GM23338 (cell line): ENCODE measurements around the gene PTPN22. TPM values are rescaled to one million over a fixed set of nuclear protein-coding genes. Genes with fewer than 3 reads are reported as not detected.

Source experiments
- ATAC-seq: fragments of 200-7000 bp; cut with Tn5 transposase; 3 replicates; pipeline ENCODE4 v1.9.1; 2020
- DNase-seq: peaks from one replicate; pipeline ENCODE4 v3.0.0-alpha.2; 2015; ENCODE audit warnings: low spot score
- H2AFZ ChIP-seq: fragments of 200-600 bp; sonication (generic); 2 replicates; pipeline ENCODE4 v1.8.0; 2016; ENCODE audit warnings: antibody characterized with exemption, mild to moderate bottlenecking, moderate library complexity
- H3F3A ChIP-seq: fragments of 200-600 bp; sonication (generic); replicated peaks from 2 replicates; pipeline ENCODE4 v1.8.0; 2017; ENCODE audit warnings: antibody characterized with exemption, mixed run types, low read depth
- H3K27ac ChIP-seq: fragments of 200-600 bp; sonication (generic); 2 replicates; pipeline ENCODE4 v1.6.1; 2016; ENCODE audit warnings: low read depth
- H3K27me3 ChIP-seq: fragments of 200-600 bp; sonication (generic); 2 replicates; pipeline ENCODE4 v1.8.0; 2016; ENCODE audit warnings: mild to moderate bottlenecking, mixed run types, moderate library complexity; ENCODE audit not compliant: insufficient read depth
- H3K36me3 ChIP-seq: fragments of 200-600 bp; sonication (generic); 2 replicates; pipeline ENCODE4 v1.8.0; 2016; ENCODE audit warnings: mild to moderate bottlenecking; ENCODE audit not compliant: insufficient read depth
- H3K4me1 ChIP-seq: fragments of 200-600 bp; sonication (generic); 2 replicates; pipeline ENCODE4 v1.8.0; 2016; ENCODE audit warnings: mild to moderate bottlenecking, moderate library complexity; ENCODE audit not compliant: insufficient read depth
- H3K4me2 ChIP-seq: fragments of 200-600 bp; sonication (generic); 2 replicates; pipeline ENCODE4 v1.7.1; 2017; ENCODE audit warnings: mixed run types
- H3K4me3 ChIP-seq: fragments of 200-600 bp; sonication (generic); 2 replicates; pipeline ENCODE4 v1.6.1; 2016; ENCODE audit warnings: mixed run types
- H3K79me2 ChIP-seq: fragments of 200-600 bp; sonication (generic); replicated peaks from 2 replicates; pipeline ENCODE4 v1.8.0; 2017; ENCODE audit warnings: mild to moderate bottlenecking; ENCODE audit not compliant: insufficient read depth
- H3K9me2 ChIP-seq: fragments of 200-600 bp; sonication (generic); 2 replicates; pipeline ENCODE4 v1.8.0; 2017; ENCODE audit not compliant: insufficient read depth
- H4K20me1 ChIP-seq: fragments of 200-600 bp; sonication (generic); replicated peaks from 2 replicates; pipeline ENCODE4 v1.8.0; 2017; ENCODE audit warnings: mild to moderate bottlenecking; ENCODE audit not compliant: insufficient read depth
- H3K27ac Mint-ChIP-seq: 2 replicates; pipeline ENCODE4 v1.8.0; 2020; ENCODE audit warnings: inconsistent platforms, mild to moderate bottlenecking, moderate library complexity, mixed read lengths
- H3K27me3 Mint-ChIP-seq: 3 replicates; pipeline ENCODE4 v1.8.0; 2022; ENCODE audit warnings: low read depth, mild to moderate bottlenecking, moderate library complexity, mixed read lengths, inconsistent platforms; ENCODE audit not compliant: insufficient read depth, poor library complexity
- H3K36me3 Mint-ChIP-seq: 3 replicates; pipeline ENCODE4 v1.8.0; 2021; ENCODE audit warnings: low read depth, mild to moderate bottlenecking, inconsistent platforms, moderate library complexity, mixed read lengths
- H3K4me1 Mint-ChIP-seq: 3 replicates; pipeline ENCODE4 v1.8.0; 2020; ENCODE audit warnings: mild to moderate bottlenecking, inconsistent platforms, mixed read lengths
- H3K4me3 Mint-ChIP-seq: 3 replicates; pipeline ENCODE4 v1.8.0; 2021; ENCODE audit warnings: moderate library complexity, mild to moderate bottlenecking, inconsistent platforms, mixed read lengths
- H3K9me3 Mint-ChIP-seq: 3 replicates; pipeline ENCODE4 v1.8.0; 2020; ENCODE audit warnings: moderate library complexity, mild to moderate bottlenecking, inconsistent platforms, mixed read lengths
- CREB1 ChIP-seq: fragments of 250-450 bp; sonication (Bioruptor Pico); IDR thresholded peaks from 2 replicates; pipeline ENCODE4 v1.5.0; 2020; ENCODE audit warnings: low read depth, mild to moderate bottlenecking, moderate library complexity
- EZH2 ChIP-seq: fragments of 200-600 bp; sonication (generic); IDR thresholded peaks from one replicate; pipeline ENCODE4 v1.8.0; 2017; ENCODE audit warnings: antibody characterized with exemption, mild to moderate bottlenecking, low read depth; ENCODE audit not compliant: unreplicated experiment
- JUNB ChIP-seq: IDR thresholded peaks from one replicate; pipeline ENCODE4 v1.6.1; 2016; ENCODE audit warnings: antibody characterized with exemption; ENCODE audit not compliant: unreplicated experiment
- NANOG ChIP-seq: IDR thresholded peaks from 2 replicates; pipeline ENCODE4 v1.6.1; 2016; ENCODE audit warnings: antibody characterized with exemption, borderline replicate concordance
- POLR2AphosphoS5 ChIP-seq: IDR thresholded peaks from 2 replicates; pipeline ENCODE4 v1.6.1; 2016; ENCODE audit warnings: antibody characterized with exemption, low read depth
- REST ChIP-seq: IDR thresholded peaks from one replicate; pipeline ENCODE4 v1.6.1; 2018; ENCODE audit warnings: antibody characterized with exemption; ENCODE audit not compliant: unreplicated experiment
- STAT1 ChIP-seq: IDR thresholded peaks from one replicate; pipeline ENCODE4 v1.6.1; 2016; ENCODE audit warnings: antibody characterized with exemption; ENCODE audit not compliant: unreplicated experiment
- ZNF331 ChIP-seq: fragments of 250-450 bp; sonication (Bioruptor Pico); IDR thresholded peaks from 2 replicates; pipeline ENCODE4 v1.5.0; 2020; ENCODE audit warnings: low read depth, mild to moderate bottlenecking, moderate library complexity
- ZNF462 ChIP-seq: fragments of 250-450 bp; sonication (Bioruptor Pico); IDR thresholded peaks from 2 replicates; pipeline ENCODE4 v1.5.0; 2020; ENCODE audit warnings: mild to moderate bottlenecking, moderate library complexity
- polyA plus RNA-seq: library from polyadenylated mRNA; unstranded; fragments of >200 nt; fragmentation: Nextera tagmentation; extraction: Ambion mirVana; gene quantifications from 2 replicates; pipeline ENCODE4 v1.2.1, GENCODE V29; 2016
- total RNA-seq: library from RNA; depleted of rRNA; stranded (reverse); fragments of >200 nt; shearing (Covaris generic); gene quantifications from 2 replicates; pipeline ENCODE4 v1.2.3, GENCODE V29; 2014
- TF ChIP-seq, protein P1 (sequence below), 2 experiments: fragments of 200-600 bp in 1 of 2; sonication (generic) in 1 of 2; conservative IDR thresholded peaks; 2 replicates each; pipeline versions ENCODE4 v1.5.1 to v1.6.1; 2016 to 2017; ENCODE audit warnings: antibody characterized with exemption in 2 of 2, low read depth in 2 of 2, mild to moderate bottlenecking in 2 of 2, moderate library complexity in 1 of 2
- TF ChIP-seq, protein P2 (sequence below): IDR thresholded peaks from 2 replicates; pipeline ENCODE4 v1.6.1; 2016; ENCODE audit warnings: antibody characterized with exemption

Gene PTPN22
- total and polyA plus RNA-seq, 2 experiments from 2014 or later = 0.08 TPM; not detected in 1

DNA sequence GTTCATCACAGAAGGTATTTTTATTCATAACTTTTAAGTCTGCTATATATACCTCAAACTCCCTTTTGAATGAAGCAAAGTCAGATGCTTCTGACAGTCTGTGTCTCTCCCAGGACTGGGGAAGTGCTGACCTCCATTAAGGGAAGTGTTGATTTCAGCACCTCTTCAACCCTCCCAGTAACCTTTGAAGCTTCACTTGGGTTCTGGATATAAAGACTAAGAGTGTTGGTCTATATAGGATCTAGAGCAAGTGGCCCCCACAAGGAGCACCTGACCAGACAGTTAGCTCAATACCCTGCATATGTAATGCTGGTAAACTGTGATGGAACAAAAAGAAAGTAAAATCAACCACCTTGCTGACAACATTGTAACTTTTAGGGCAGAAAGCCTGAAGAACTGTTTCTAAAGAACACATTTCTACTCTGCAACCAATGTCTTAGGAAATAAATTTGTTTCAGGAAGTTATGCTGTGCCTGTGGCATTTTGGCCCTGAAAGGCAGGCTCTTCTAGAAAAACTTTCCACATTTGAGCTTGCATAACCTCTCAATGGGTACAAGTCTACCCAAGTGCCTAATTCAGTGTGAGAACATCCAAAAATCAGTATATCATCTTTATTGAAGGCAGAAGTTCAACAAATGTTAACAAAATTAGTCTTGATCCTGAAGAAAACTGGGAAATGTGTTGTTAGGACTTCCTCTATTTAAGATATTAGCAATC lies 865 bp upstream of the PTPN22 start (continued):
- TF ChIP-seq, protein P1, sequence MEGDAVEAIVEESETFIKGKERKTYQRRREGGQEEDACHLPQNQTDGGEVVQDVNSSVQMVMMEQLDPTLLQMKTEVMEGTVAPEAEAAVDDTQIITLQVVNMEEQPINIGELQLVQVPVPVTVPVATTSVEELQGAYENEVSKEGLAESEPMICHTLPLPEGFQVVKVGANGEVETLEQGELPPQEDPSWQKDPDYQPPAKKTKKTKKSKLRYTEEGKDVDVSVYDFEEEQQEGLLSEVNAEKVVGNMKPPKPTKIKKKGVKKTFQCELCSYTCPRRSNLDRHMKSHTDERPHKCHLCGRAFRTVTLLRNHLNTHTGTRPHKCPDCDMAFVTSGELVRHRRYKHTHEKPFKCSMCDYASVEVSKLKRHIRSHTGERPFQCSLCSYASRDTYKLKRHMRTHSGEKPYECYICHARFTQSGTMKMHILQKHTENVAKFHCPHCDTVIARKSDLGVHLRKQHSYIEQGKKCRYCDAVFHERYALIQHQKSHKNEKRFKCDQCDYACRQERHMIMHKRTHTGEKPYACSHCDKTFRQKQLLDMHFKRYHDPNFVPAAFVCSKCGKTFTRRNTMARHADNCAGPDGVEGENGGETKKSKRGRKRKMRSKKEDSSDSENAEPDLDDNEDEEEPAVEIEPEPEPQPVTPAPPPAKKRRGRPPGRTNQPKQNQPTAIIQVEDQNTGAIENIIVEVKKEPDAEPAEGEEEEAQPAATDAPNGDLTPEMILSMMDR (conservative IDR thresholded peaks at IDR 0.05; ENCODE audit: low read depth in 2 of 2) = no peak
- TF ChIP-seq, protein P2, sequence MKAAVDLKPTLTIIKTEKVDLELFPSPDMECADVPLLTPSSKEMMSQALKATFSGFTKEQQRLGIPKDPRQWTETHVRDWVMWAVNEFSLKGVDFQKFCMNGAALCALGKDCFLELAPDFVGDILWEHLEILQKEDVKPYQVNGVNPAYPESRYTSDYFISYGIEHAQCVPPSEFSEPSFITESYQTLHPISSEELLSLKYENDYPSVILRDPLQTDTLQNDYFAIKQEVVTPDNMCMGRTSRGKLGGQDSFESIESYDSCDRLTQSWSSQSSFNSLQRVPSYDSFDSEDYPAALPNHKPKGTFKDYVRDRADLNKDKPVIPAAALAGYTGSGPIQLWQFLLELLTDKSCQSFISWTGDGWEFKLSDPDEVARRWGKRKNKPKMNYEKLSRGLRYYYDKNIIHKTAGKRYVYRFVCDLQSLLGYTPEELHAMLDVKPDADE = no peak

DNA sequence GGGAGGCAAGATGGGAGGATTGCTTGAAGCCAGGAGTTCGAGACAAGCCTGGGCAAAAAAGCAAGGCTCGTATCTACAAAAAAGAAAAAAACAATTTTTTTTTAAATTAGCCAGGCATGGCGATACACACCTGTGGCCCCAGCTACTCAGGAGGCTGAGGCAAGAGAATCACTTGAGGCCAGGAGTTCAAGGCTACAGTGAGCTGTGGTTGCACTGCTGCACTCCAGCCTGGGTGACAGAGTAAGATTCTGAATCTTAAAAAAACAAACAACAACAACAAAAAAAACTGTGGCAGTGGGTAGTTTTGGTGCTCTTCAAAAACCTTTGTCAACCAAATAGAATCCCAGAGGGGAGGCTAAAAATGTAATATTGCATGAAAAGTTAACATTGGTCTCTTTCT lies 734 bp downstream of the PTPN22 start:
- H3K4me3 Mint-ChIP-seq = no peak overlapping the region
- no peaks in the 10 kb centered on the region for H3K4me1 ChIP-seq
- DNase-seq (no peak), ATAC-seq (no peak)
- H3K4me1 Mint-ChIP-seq = peaks cover 5% of the 10 kb centered on the region; the same call in 2 of the 3 replicates
- H3K4me3 ChIP-seq = no peak overlapping the region
- no peak overlapping the region for H3K4me2 ChIP-seq
- no peaks in the 10 kb centered on the region for H3F3A ChIP-seq
- no peaks in the 10 kb centered on the region for H3K36me3 ChIP-seq
- no peaks in the 10 kb centered on the region for H3K36me3 Mint-ChIP-seq
- no peak overlapping the region for H3K27ac Mint-ChIP-seq
- no peaks in the 10 kb centered on the region for H3K79me2 ChIP-seq
- no peak overlapping the region for H3K27ac ChIP-seq
- no peaks in the 10 kb centered on the region for H4K20me1 ChIP-seq
- no peak overlapping the region for H2AFZ ChIP-seq
- no peaks in the 10 kb centered on the region for H3K27me3 Mint-ChIP-seq
- H3K9me2 ChIP-seq = no peaks in the 10 kb centered on the region; the same call in 1 of the 2 replicates
- no peaks in the 10 kb centered on the region for H3K27me3 ChIP-seq
- no peaks in the 10 kb centered on the region for H3K9me3 Mint-ChIP-seq
- TF ChIP-seq EZH2 (no peak), CREB1 (no peak), NANOG (no peak), STAT1 (no peak), ZNF331 (CRISPR knock-in tag) (no peak), REST (no peak), ZNF462 (CRISPR knock-in tag) (no peak), POLR2AphosphoS5 (no peak), JUNB (no peak)
